AG09319 (cell line): ENCODE data around the gene GRK6.

Experiments used
- DNase-seq: peaks from one replicate; pipeline ENCODE4 v3.0.0-alpha.2; 2010; ENCODE audit warnings: low read depth; ENCODE audit errors: extremely low read depth
- TF ChIP-seq, protein P1 (sequence below): IDR thresholded peaks from 2 replicates; pipeline ENCODE4 v1.5.1; 2011; ENCODE audit warnings: low read depth, mild to moderate bottlenecking, inconsistent platforms, low read length, moderate library complexity

Gene GRK6

DNA sequence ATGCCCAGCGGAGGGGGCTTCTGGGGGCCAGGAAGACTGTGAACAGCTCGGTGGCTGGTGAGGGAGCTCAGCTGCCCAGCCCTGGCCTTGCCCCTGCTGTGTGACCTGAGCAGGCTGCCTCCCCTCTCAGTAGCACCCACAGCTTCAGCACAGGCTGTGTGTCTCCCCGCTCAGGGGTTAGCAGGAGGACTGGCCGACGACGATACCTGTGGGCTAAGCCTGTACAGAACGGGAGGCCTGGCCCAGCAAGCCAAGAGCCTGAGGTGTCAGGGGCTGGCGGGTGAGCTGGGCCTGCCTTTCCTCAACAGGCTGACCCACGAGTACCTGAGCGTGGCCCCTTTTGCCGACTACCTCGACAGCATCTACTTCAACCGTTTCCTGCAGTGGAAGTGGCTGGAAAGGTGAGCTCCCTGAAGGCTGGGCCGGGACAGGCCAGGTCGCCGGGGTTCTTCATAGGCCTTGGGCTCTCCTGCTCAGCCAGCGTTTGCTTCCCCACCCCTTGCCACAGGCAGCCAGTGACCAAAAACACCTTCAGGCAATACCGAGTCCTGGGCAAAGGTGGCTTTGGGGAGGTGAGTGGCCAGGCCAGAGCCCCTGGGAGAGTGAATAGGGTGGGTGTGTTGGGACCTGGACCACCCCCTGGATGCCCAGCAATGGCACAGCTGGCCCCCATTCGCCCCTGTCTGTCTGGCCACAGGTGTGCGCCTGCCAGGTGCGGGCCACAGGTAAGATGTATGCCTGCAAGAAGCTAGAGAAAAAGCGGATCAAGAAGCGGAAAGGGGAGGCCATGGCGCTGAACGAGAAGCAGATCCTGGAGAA, 6.6 kb downstream of the GRK6 start:
- DNase-seq, result no peak
- TF ChIP-seq, protein P1, sequence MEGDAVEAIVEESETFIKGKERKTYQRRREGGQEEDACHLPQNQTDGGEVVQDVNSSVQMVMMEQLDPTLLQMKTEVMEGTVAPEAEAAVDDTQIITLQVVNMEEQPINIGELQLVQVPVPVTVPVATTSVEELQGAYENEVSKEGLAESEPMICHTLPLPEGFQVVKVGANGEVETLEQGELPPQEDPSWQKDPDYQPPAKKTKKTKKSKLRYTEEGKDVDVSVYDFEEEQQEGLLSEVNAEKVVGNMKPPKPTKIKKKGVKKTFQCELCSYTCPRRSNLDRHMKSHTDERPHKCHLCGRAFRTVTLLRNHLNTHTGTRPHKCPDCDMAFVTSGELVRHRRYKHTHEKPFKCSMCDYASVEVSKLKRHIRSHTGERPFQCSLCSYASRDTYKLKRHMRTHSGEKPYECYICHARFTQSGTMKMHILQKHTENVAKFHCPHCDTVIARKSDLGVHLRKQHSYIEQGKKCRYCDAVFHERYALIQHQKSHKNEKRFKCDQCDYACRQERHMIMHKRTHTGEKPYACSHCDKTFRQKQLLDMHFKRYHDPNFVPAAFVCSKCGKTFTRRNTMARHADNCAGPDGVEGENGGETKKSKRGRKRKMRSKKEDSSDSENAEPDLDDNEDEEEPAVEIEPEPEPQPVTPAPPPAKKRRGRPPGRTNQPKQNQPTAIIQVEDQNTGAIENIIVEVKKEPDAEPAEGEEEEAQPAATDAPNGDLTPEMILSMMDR, result no peak

DNA sequence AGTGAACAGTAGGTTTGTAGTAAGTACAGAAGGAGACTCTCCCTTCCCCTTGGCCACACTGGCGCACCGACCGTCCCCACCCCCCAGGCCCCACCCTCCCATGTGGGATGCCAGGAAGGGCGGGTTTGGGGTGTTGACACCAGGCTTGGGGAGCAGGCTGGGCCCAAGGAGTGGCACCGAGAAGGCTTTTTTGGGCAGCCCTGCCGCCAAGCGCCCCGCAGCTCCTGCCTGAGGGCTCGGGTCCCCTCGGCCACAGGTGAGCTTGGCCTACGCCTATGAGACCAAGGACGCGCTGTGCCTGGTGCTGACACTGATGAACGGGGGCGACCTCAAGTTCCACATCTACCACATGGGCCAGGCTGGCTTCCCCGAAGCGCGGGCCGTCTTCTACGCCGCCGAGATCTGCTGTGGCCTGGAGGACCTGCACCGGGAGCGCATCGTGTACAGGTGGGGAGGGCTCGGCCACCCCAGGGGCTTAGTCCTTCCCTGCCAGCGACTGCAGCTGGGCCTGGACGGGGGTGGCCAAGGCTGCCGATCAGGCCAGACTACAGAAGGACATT, 7.3 kb downstream of the GRK6 start:
- TF ChIP-seq, protein P1, result no peak
- DNase-seq, result no peak

DNA sequence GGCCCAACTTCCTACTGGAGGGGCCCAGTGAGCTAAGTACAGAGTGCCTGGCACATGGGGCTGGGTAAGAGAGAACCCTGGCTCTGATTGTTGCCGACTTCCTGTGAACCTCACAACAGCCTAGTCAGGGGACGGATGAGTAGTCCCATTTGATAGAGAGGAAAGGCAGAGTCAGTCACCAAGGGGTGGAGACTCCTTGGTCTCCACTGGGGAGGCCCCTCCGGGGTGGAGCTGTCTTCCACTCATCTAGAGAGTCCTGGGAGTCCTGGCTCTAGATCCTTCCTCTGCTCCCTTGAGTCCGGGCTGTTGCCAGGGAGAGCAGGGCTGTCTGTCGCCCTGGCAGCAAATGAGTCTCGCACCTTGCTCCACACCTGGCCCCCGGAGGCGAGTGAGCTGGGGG, 8.0 kb downstream of the GRK6 start:
- no peak for DNase-seq
- TF ChIP-seq, protein P1, result no peak

DNA sequence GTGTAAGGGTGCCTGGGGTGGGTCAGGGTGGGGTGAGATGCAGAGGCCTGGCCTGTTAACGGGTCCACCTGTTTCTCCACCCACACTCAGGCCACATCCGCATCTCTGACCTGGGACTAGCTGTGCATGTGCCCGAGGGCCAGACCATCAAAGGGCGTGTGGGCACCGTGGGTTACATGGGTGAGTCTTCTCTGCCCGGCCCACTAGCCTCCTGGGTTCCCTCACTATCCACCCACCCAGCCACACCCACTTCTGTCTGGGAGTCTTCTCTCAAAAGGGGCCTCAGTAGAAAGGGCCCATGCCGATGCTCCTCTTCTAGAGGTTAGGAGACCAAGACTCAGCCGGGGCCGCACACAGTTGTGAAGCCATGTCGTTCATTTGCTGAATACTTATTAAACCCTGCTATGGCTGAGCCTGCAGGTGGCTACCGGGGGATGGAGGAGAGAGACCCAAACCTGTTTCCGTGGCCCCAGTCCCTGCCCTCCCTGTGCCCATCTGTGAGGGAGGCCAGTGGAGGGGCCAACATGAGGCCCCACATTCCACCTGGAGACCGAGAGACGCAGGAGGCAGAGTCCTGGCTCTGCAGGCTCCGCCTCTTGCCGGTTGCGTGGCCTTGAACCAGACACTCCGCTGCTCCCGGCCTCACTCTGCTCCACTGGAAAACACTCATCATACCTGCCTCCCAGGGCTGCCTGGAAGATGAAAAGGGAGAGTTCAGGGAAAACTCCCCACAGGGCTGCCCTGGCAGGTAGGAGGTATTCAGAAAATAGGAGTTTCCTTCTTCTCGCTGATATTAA, 8.7 kb downstream of the GRK6 start:
- no peak for DNase-seq

DNA sequence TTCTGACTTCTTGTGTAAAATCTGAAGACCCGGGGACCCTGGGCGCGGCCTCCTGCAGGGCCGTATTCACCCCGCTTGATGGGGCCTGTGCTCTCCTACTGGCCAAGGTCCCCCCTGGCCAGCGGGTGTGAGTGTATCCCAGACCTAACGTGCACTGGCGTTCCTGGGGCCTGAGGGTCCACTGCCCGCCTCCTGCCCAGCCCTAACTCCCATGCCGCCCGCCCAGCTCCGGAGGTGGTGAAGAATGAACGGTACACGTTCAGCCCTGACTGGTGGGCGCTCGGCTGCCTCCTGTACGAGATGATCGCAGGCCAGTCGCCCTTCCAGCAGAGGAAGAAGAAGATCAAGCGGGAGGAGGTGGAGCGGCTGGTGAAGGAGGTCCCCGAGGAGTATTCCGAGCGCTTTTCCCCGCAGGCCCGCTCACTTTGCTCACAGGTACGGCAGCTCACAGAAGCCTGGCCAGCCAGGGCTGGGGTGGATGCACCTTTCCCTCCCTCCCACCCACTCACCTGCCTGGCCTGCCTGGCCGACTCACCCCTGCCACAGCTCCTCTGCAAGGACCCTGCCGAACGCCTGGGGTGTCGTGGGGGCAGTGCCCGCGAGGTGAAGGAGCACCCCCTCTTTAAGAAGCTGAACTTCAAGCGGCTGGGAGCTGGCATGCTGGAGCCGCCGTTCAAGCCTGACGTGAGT, 9.5 kb downstream of the GRK6 start:
- TF ChIP-seq, protein P1, result no peak
- no peak for DNase-seq

More for the DNA sequence above, 8.7 kb downstream of the GRK6 start:
- TF ChIP-seq, protein P1, result no peak

DNA sequence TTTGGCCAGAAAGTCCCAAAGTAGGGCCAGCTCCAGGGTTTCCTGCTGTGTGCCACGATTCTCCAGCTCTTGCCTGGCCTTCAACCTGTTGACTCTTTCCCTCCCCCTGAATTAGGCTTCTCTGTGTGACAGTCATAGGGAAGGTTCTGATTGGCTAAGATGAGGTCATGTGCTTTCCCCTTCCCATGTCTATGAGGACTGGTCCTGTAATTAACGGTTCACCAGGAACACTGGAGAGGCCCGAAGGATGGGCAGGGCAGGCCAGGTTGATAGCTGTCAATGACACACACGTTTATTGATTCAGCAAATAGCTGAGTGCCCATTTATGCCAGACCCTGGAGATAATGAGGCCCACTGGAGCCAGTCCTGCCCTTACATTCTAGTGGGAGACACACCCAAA, 11.1 kb downstream of the GRK6 start:
- DNase-seq, result no peak
- TF ChIP-seq, protein P1, result no peak
